ENCODE measurements around the gene SLC38A11.
"Not testable (repeated sequence)": the region's sequence is repeated elsewhere in the genome, so short reads cannot be mapped to it uniquely, and the experiment has no call there.

Gene SLC38A11

GRCh38 chr2:164954954-164955701, at the start of gene SLC38A11:
SLC38A11 (minus strand) TSS chr2:164955525; CDS start chr2:164955247, 278 bp downstream.
- DNase-seq (ENCODE audit: low read depth) = no peak

- DNase-seq (ENCODE audit: low read depth) = no peak
Observed at GRCh38 chr2:165003443-165004130, 48.3 kb upstream of the SLC38A11 start.

- DNase-seq (ENCODE audit: low read depth) = no peak
Observed at GRCh38 chr2:165002638-165003037, 47.3 kb upstream of the SLC38A11 start.

- DNase-seq (ENCODE audit: low read depth) = not testable (repeated sequence)
Observed at GRCh38 chr2:164994664-164995299, 39.5 kb upstream of the SLC38A11 start.

GRCh38 chr2:164993287-164994016, 38.1 kb upstream of the SLC38A11 start:
- DNase-seq (ENCODE audit: low read depth) = no peak

- DNase-seq (ENCODE audit: low read depth) = peak; percentile 83
Observed at GRCh38 chr2:164992818-164993217, 37.5 kb upstream of the SLC38A11 start.

- DNase-seq (ENCODE audit: low read depth) = not testable (repeated sequence)
Observed at GRCh38 chr2:164992093-164992454, 36.7 kb upstream of the SLC38A11 start.

- DNase-seq (ENCODE audit: low read depth) = not testable (repeated sequence)
Observed at GRCh38 chr2:164991361-164992092, 36.2 kb upstream of the SLC38A11 start.

GRCh38 chr2:164990953-164991352, 35.6 kb upstream of the SLC38A11 start:
- DNase-seq (ENCODE audit: low read depth) = not testable (repeated sequence)

- not testable (repeated sequence) for DNase-seq (ENCODE audit: low read depth)
Observed at GRCh38 chr2:164988805-164989204, 33.5 kb upstream of the SLC38A11 start.

GRCh38 chr2:164986027-164986426, 30.7 kb upstream of the SLC38A11 start:
- not testable (repeated sequence) for DNase-seq (ENCODE audit: low read depth)

GRCh38 chr2:164984428-164984827, 29.1 kb upstream of the SLC38A11 start:
- no peak for DNase-seq (ENCODE audit: low read depth)

- no peak for DNase-seq (ENCODE audit: low read depth)
Observed at GRCh38 chr2:164981217-164981990, 26.1 kb upstream of the SLC38A11 start.

GRCh38 chr2:164980688-164981087, 25.4 kb upstream of the SLC38A11 start:
- not testable (repeated sequence) for DNase-seq (ENCODE audit: low read depth)

- DNase-seq (ENCODE audit: low read depth) = no peak
Observed at GRCh38 chr2:164979113-164979512, 23.8 kb upstream of the SLC38A11 start.

GRCh38 chr2:164976875-164977470, 21.6 kb upstream of the SLC38A11 start:
- not testable (repeated sequence) for DNase-seq (ENCODE audit: low read depth)

GRCh38 chr2:164976301-164976700, 21.0 kb upstream of the SLC38A11 start:
- no peak for DNase-seq (ENCODE audit: low read depth)

GRCh38 chr2:164975891-164976290, 20.6 kb upstream of the SLC38A11 start:
- no peak for DNase-seq (ENCODE audit: low read depth)

- DNase-seq (ENCODE audit: low read depth) = no peak
Observed at GRCh38 chr2:164974221-164974620, 18.9 kb upstream of the SLC38A11 start.

- no peak for DNase-seq (ENCODE audit: low read depth)
Observed at GRCh38 chr2:164972216-164972615, 16.9 kb upstream of the SLC38A11 start.
